Stimulated activated CD4-positive, alpha-beta T cell treated with anti-CD3 and anti-CD28 coated beads, Interleukin-15, amount 100 ng/mL, for 1 hour (primary cell): ENCODE data around the gene KRT6B.
"Not testable (repeated sequence)": the region's sequence is repeated elsewhere in the genome, so short reads cannot be mapped to it uniquely, and the experiment has no call there.

ENCODE experiments used
- DNase-seq, 2 donors: peaks; one replicate each; pipeline ENCODE4 v3.0.0-alpha.2; 2020; ENCODE audit warnings: low read depth in 1 of 2, low spot score in 1 of 2

The KRT6B gene

GRCh38 chr12:52452101-52452500 is at the start of gene KRT6B:
Gene KRT6B, minus strand, starts transcription at chr12:52452146. Its CDS starts 68 bp downstream, at chr12:52452078.
- DNase-seq = no peak

GRCh38 chr12:52501490-52501889 is 49.5 kb upstream of the KRT6B start:
- DNase-seq = no peak

GRCh38 chr12:52500574-52500973 is 48.6 kb upstream of the KRT6B start:
- DNase-seq = not testable (repeated sequence)

DNA sequence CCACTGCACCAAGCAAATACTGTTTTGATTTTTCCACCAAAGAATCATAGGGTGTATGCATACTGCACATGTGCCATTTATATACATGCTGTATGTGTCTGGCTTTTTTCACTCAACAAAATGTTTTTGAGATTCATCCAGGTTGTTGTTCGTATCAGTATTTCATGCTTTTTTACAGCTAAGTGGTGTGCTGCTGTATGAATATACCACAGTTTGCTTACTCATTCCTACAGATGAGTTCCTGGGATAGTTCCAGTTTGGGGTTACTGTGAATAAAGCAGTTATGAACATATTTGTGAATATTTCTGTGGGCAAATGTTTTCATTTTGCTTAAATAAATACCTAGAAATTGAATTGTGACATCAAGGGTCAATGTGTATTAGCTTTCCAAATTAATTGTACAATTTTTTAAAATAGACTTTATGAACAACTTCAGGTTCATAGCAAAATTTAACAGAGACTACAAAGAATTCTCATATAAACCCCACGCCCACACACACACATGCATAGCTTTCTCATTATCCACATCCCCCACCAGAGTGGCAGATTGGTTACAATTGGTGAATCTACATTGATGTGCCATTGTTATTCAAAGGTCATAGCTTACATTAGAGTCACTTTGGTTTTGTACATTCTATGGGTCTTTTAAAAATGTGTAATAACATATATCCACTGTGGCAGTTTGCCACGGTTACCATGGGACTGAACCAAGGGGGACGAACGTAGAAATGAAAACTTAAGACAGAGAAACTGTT is 48.0 kb upstream of the KRT6B start:
- no peak for DNase-seq

DNA sequence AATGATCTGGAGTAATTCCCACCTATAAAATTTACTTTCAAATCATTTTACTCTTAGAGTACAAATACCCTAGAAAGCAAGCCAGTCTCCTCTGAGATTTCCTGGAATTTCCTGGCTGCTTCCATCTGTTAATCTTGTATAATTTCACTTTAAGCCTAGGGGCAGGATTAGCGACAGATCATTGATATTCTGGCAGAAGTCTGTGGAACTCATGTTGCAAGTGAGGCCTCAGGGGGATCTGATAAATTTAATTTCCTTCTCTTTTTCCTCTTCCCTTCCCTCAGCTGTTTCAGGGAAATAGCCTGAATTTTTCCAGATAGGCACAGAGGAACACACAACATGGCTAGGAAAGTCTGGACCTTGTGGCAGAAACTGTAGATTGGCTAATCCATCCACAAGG is 47.0 kb upstream of the KRT6B start:
- DNase-seq = no peak

DNA sequence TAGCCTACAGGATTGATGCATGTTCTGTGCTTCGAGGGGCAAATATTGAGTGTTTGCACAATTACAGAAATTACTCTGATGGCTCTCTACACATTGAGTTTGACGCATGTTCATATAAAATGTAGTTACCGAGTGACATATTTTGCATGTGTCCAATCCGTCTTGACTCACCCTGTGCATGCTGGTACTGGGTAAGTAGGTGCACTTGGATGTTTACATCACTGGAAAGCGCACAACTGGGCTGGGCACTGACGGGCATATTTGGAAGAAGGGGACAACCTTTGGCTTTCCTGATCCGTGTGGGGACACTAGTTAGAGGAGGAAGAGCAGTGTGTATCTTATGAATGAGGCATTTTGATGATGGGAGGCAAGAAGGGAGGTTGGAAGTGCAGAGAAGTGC is 46.0 kb upstream of the KRT6B start:
- DNase-seq = no peak

DNA sequence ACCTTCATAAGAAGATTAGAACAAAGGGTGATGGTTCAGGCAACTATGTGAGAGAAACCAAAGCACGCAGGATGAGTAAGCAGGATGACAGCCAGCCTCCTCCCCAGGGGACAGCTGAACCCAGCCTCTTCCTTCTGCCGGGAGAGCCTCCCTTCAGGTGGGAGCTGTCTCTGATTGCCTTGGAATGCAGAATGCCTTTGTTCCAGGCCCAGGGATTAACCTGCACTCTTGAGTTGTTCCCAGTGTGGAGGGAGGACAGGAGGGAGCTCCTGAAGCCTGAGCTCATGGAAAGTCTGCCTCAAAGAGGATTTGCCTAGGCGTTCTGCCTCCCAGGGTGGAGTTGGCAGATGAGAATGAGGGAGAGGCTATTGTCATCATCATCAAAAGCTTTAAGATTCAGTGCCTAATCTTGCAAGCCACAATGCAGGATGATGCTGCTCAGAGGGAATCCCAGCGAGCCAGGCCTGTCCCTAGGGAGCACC is 44.7 kb upstream of the KRT6B start:
- no peak for DNase-seq

DNA sequence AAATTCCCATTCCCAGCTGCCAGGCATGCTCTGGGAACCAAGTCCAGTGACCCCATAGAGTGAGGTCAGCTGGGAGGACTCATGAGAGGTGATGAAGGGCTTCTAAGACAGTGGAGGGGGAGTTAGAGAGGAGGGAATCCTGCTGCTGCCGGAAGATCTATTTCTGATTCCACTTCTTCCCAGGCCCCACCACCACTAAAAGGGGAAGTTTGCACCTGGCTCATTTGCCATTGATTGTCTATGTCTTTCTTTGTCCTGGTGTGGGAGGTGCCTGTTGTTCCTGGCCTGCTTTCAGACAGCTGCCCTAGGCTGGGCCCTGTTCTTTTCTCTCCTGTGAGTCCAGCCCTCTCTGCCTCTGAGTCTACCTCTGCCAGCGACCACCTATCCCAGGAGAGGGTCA is 44.1 kb upstream of the KRT6B start:
- DNase-seq = no peak

GRCh38 chr12:52495389-52495788 is 43.4 kb upstream of the KRT6B start:
- no peak for DNase-seq

DNA sequence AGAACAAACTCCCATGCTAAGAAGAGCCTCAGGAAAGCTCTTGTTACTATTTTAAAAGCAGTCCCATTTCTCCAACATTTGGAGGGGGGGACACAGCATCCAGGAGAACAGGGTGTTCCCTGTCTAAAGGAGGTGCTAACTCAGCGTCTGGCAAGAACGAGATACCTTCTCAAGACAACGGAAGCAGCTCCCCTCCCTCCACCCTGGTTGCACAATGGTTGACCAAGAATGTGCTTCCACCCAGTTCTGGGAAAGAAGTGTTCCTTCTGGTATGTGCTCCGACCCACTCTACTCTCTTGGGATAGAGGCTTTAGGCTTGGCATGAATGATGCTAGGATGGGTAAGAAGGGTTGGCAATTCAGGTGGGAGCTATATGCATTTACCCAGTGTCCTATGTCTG is 42.6 kb upstream of the KRT6B start:
- no peak for DNase-seq

DNA sequence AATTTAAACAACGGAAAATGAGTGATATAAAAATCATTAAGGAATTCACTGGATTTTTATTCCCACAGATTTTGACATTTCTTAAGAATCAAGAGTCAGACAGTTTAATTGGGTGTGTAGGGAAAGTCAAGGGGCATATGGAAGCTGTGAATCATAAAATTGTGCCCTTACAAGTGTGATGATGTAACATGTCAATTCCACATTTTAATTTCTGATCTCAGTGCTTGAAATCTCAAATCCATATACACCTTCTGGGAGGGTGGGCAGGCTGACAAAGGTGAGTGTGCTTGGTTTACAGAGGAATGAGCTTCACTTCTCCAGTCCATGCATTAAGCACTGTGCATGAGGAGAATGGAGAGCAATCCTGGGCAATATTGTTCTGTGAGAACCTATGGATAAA is 42.2 kb upstream of the KRT6B start:
- no peak for DNase-seq

DNA sequence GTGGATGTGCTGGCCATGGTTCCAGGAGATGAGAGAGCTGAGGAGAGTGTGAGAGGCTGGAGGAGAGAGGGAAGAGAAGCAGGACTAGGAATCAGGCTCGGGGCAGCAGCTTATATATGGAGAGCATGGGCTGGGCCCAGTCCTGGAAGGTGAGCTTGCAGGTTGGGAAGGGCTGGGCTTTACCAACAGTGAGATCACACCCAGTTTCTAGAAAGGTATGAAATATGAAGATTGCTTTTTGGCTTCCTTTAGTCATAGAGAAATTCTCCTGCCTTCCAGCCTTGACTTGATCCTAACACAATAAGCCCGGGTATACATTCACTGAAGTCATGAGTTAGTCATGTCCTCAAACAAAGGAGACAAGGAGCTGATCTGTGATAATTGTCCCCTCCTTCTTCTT is 41.2 kb upstream of the KRT6B start, which contains the start of gene KRT6A:
Gene KRT6A (minus strand): TSS at position 86 of the 400 bp plus-strand sequence. CDS start 69 bp downstream, at position 17.
- no peak for DNase-seq

DNA sequence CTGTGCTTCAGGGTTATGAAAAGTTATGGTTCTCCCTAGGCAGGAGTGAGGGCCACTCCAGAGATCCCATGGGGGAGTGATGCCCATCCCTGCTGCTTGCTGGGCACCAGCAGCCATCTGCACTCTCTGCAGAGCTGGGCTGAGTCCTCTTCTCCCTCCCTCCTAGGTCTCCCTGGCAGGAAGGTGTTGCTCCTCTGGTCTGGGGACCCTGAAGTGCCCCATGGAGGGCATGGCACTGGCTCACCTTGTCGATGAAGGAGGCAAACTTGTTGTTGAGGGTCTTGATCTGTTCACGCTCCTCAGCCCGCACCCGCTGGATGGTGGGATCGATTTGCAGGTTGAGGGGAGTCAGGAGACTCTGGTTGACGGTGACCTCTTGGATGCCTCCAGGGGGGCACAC is 40.5 kb upstream of the KRT6B start:
- not testable (repeated sequence) for DNase-seq

DNA sequence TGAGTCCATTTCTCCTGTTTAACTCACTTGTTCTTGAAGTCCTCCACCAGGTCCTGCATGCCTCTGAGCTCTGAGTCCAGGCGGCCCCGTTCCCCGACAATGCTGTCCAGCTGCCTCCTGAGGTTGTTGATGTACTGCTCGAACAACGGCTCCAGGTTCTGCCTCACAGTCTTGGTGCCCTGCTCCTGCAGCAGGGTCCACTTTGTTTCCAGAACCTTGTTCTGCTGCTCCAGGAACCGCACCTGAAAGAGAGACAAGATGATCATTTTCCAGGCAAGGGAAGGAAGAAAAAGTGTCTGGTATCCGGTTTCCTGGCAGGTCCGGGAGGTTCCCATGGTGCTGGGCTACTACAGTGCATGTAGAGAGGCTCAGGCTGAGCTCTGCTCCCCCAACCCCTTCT is 39.5 kb upstream of the KRT6B start:
- DNase-seq = not testable (repeated sequence)

DNA sequence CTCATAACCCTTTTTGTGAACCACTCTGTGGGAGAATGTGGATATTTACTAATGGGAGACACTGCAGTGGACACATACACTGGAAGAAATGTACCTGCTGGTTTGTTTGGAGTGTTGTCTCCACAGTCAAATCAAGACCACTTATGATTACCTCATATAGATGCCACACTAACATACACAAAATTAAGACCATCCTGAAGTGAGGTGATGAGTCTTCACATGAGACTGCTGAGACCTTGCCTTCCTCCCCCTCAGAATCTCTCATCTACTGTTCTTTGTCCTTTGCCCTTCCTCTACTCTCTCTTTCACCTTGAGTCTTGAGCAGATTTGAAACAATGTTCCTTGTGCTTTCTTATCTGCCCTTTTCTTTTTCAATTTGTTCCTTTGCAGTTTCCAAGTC is 36.8 kb upstream of the KRT6B start:
- DNase-seq = no peak

- not testable (repeated sequence) for DNase-seq
Observed at GRCh38 chr12:52487744-52488443, 35.9 kb upstream of the KRT6B start.

DNA sequence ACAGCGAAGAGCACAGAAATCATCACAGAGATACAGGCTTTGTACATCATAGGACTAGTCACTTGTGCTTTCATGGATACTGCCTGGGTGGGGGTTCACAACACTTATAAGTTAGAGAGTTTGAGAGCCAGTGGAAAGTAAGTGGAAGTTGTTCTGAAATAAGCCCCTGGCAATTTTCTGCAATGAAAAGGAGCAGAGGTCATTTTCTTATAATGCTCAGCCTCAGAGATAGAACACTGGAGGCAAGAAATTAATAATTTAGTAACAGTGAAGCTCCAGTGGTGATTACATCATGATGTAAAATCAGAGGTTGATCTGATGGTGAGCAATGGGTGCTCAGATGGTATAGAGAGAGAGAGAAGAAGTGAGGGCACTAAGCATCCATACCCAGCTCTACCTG is 35.3 kb upstream of the KRT6B start:
- no peak for DNase-seq

DNA sequence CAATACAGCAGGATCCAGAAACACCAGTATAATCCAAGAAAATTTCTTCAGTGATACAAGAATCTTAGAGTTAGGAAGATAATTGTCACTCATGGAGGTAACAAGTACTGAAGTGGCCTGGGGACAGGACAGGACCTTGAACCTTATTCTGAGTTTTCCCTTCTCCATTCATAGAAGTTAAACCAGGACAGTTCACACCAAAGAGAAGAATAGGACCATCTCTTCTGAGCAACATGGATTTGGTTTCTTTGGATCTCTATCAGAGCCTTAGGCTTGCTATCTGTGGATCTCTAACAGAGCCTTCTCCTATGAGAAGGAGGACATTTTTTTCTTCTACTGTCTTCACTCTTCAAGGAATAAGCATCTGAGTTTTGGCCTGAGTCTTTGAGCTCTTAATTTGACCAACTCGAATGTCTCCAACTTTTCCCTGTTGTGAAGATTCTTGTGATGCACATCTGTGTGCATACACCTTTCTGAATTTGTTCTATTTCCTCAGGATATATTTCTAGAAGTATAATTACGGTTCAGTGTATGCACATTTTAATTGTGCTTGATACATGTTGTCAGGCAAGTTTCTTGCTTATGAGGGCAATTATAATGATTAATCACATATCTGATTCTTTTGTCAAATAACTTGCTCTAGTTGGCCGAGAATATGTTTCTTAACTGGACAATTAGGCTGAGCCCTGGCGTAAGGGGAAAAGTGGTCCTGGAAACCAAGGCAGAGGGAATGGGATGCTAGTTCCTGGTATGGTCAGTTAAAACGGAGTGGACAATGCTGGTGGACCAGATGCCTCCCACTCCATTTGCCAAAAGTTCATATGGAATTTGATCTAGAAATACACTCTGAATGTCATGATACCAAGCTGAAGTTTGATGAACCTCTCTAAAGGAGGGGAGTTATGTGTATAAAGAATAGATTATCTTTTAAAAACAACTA is 34.5 kb upstream of the KRT6B start:
- DNase-seq = no peak

- DNase-seq = no peak
Observed at GRCh38 chr12:52480073-52480472, 28.1 kb upstream of the KRT6B start.

- no peak for DNase-seq
Observed at GRCh38 chr12:52477651-52478050, 25.7 kb upstream of the KRT6B start.

DNA sequence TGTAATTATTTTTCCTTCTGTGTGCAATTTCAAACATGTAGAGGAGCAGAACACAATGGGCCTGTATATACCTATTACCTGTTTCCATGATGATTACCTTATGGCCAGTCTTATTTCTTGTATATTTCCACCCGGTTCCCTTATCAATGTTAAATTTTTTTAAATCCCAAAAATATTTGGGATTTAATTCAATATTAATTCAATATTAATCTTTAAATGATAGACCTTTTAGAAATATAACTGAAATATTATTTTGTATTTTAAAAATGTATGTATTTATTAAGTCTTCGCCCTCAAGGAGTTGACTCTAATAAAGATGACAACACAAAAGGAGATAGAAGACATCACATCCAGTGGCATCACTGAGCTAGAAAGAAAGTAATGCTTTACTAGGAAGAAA is 22.3 kb upstream of the KRT6B start:
- DNase-seq = no peak
